HEK293 (cell line): ENCODE results near the gene MBD1.

Experiments
- CTCF ChIA-PET: fragments of 350-600 bp; formaldehyde crosslinking; extraction: SDS; loops from one replicate; lab custom pipeline; 2021; ENCODE audit warnings: antibody characterized with exemption; lab: Yijun Ruan, JAX
- POLR2A ChIA-PET: fragments of 300-600 bp; formaldehyde crosslinking; extraction: SDS; loops from one replicate; lab custom pipeline; 2020; ENCODE audit warnings: antibody characterized with exemption, inconsistent platforms; lab: Yijun Ruan, JAX
- H3K27ac ChIP-seq: fragments of 200-500 bp; sonication (Bioruptor generic); 2 replicates; pipeline ENCODE4 v1.5.1; 2014; ENCODE audit warnings: low read depth, low read length, control low read depth, inconsistent platforms; ENCODE audit errors: extremely low read depth
- H3K36me3 ChIP-seq, 2 experiments: fragments of 200-500 bp in 1 of 2; sonication (Bioruptor generic) in 1 of 2; 1 replicate in 1 of 2; 2 replicates in 1 of 2; pipeline ENCODE4 v1.5.1; 2014 to 2017; ENCODE audit warnings: inconsistent platforms in 2 of 2, low read length in 2 of 2; ENCODE audit not compliant: control insufficient read depth in 2 of 2, insufficient read depth in 1 of 2
- H3K4me1 ChIP-seq: fragments of 200-500 bp; sonication (Bioruptor generic); 2 replicates; pipeline ENCODE4 v1.5.1; 2014; ENCODE audit warnings: mild to moderate bottlenecking, low read length, inconsistent platforms; ENCODE audit not compliant: control insufficient read depth, insufficient read depth
- H3K4me3 ChIP-seq: 2 replicates; pipeline ENCODE4 v1.5.1; 2011; ENCODE audit warnings: low read depth, mild to moderate bottlenecking, control low read depth, low read length, moderate library complexity
- H3K9me3 ChIP-seq: fragments of 200-500 bp; sonication (Bioruptor generic); 2 replicates; pipeline ENCODE4 v1.5.1; 2014; ENCODE audit warnings: low read depth, low read length, inconsistent platforms; ENCODE audit not compliant: control insufficient read depth, insufficient read depth
- ELK4 ChIP-seq: IDR thresholded peaks from 2 replicates; pipeline ENCODE4 v1.6.1; 2011; ENCODE audit warnings: mild to moderate bottlenecking, low read depth, low read length, borderline replicate concordance
- KLF16 ChIP-seq: fragments of 450-650 bp; formaldehyde crosslinking; IDR thresholded peaks from 2 replicates; pipeline ENCODE4 v1.5.1; 2017; ENCODE audit warnings: missing biosample characterization, missing genetic modification characterization
- PRDM10 ChIP-seq: fragments of 450-650 bp; formaldehyde crosslinking; IDR thresholded peaks from 2 replicates; pipeline ENCODE4 v1.5.1; 2016; ENCODE audit warnings: missing biosample characterization, missing genetic modification characterization
- PRDM4 ChIP-seq: fragments of 450-650 bp; formaldehyde crosslinking; IDR thresholded peaks from 2 replicates; pipeline ENCODE4 v1.5.1; 2017; ENCODE audit warnings: missing biosample characterization, missing genetic modification characterization
- SCRT1 ChIP-seq: fragments of 450-650 bp; formaldehyde crosslinking; IDR thresholded peaks from 2 replicates; pipeline ENCODE4 v1.5.1; 2016; ENCODE audit warnings: missing biosample characterization, missing genetic modification characterization, borderline replicate concordance
- ZBTB26 ChIP-seq: fragments of 450-650 bp; formaldehyde crosslinking; optimal IDR thresholded peaks from 2 replicates; pipeline ENCODE3; 2016; ENCODE audit warnings: missing biosample characterization, mild to moderate bottlenecking, missing genetic modification characterization
- ZNF341 ChIP-seq: fragments of 450-650 bp; formaldehyde crosslinking; IDR thresholded peaks from 2 replicates; pipeline ENCODE4; 2016; ENCODE audit warnings: low read depth, missing biosample characterization, missing genetic modification characterization
- ZNF426 ChIP-seq: fragments of 450-650 bp; formaldehyde crosslinking; IDR thresholded peaks from 2 replicates; pipeline ENCODE4 v1.5.1; 2017; ENCODE audit warnings: missing biosample characterization, missing genetic modification characterization, mild to moderate bottlenecking, inconsistent platforms, moderate library complexity
- ZNF530 ChIP-seq: fragments of 450-650 bp; formaldehyde crosslinking; IDR thresholded peaks from 2 replicates; pipeline ENCODE4 v1.5.1; 2016; ENCODE audit warnings: low read depth, missing biosample characterization, missing genetic modification characterization
- ZNF692 ChIP-seq: fragments of 450-650 bp; formaldehyde crosslinking; IDR thresholded peaks from 2 replicates; pipeline ENCODE4 v1.5.1; 2016; ENCODE audit warnings: missing biosample characterization, missing genetic modification characterization
- ZNF768 ChIP-seq: fragments of 450-650 bp; formaldehyde crosslinking; IDR thresholded peaks from 2 replicates; pipeline ENCODE4 v1.5.1; 2018; ENCODE audit warnings: missing biosample characterization, mild to moderate bottlenecking, missing genetic modification characterization

Gene MBD1

GRCh38 chr18:50299626-50300388, 18.5 kb upstream of the MBD1 start:
- ChIA-PET POLR2A (no interaction called here), CTCF (interaction anchor here (0.8 kb wide), 1 partner anchor 58 kb away, joined by 3 read pairs; no protein-coding TSS in a partner anchor)
- no peak overlapping the region for H3K4me3 ChIP-seq
- H3K9me3 ChIP-seq = no peaks in the 10 kb centered on the region
- H3K27ac ChIP-seq = no peak overlapping the region
- H3K36me3 ChIP-seq = no peaks in the 10 kb centered on the region
- H3K4me1 ChIP-seq = no peaks in the 10 kb centered on the region
- TF ChIP-seq ZNF768 (no peak), KLF16 (tag by site-specific recombination) (no peak), SCRT1 (tag by site-specific recombination) (no peak), ZNF530 (tag by site-specific recombination) (0 out of 2 replicates have a peak, but pooled peaks have one; percentile 30), ELK4 (no peak), ZNF692 (tag by site-specific recombination) (no peak), PRDM10 (no peak), ZNF426 (tag by site-specific recombination) (no peak), ZNF341 (tag by site-specific recombination) (peak; percentile 39), PRDM4 (peak; percentile 91), ZBTB26 (tag by site-specific recombination) (no peak)
- TF ChIP-seq, all 188 proteins: peak for 3
